GM23338 (cell line): Measurements from ENCODE around the gene DCLK1. TPM values are rescaled to one million over a fixed set of nuclear protein-coding genes. Genes with fewer than 3 reads are reported as not detected.

Source experiments
- ATAC-seq: fragments of 200-7000 bp; cut with Tn5 transposase; 3 replicates; pipeline ENCODE4 v1.9.1; 2020
- DNase-seq: peaks from one replicate; pipeline ENCODE4 v3.0.0-alpha.2; 2015; ENCODE audit warnings: low spot score
- H2AFZ ChIP-seq: fragments of 200-600 bp; sonication (generic); 2 replicates; pipeline ENCODE4 v1.8.0; 2016; ENCODE audit warnings: antibody characterized with exemption, mild to moderate bottlenecking, moderate library complexity
- H3F3A ChIP-seq: fragments of 200-600 bp; sonication (generic); replicated peaks from 2 replicates; pipeline ENCODE4 v1.8.0; 2017; ENCODE audit warnings: antibody characterized with exemption, mixed run types, low read depth
- H3K27ac ChIP-seq: fragments of 200-600 bp; sonication (generic); 2 replicates; pipeline ENCODE4 v1.6.1; 2016; ENCODE audit warnings: low read depth
- H3K27me3 ChIP-seq: fragments of 200-600 bp; sonication (generic); 2 replicates; pipeline ENCODE4 v1.8.0; 2016; ENCODE audit warnings: mild to moderate bottlenecking, mixed run types, moderate library complexity; ENCODE audit not compliant: insufficient read depth
- H3K36me3 ChIP-seq: fragments of 200-600 bp; sonication (generic); 2 replicates; pipeline ENCODE4 v1.8.0; 2016; ENCODE audit warnings: mild to moderate bottlenecking; ENCODE audit not compliant: insufficient read depth
- H3K4me1 ChIP-seq: fragments of 200-600 bp; sonication (generic); 2 replicates; pipeline ENCODE4 v1.8.0; 2016; ENCODE audit warnings: mild to moderate bottlenecking, moderate library complexity; ENCODE audit not compliant: insufficient read depth
- H3K4me2 ChIP-seq: fragments of 200-600 bp; sonication (generic); 2 replicates; pipeline ENCODE4 v1.7.1; 2017; ENCODE audit warnings: mixed run types
- H3K4me3 ChIP-seq: fragments of 200-600 bp; sonication (generic); 2 replicates; pipeline ENCODE4 v1.6.1; 2016; ENCODE audit warnings: mixed run types
- H3K79me2 ChIP-seq: fragments of 200-600 bp; sonication (generic); replicated peaks from 2 replicates; pipeline ENCODE4 v1.8.0; 2017; ENCODE audit warnings: mild to moderate bottlenecking; ENCODE audit not compliant: insufficient read depth
- H3K9me2 ChIP-seq: fragments of 200-600 bp; sonication (generic); 2 replicates; pipeline ENCODE4 v1.8.0; 2017; ENCODE audit not compliant: insufficient read depth
- H4K20me1 ChIP-seq: fragments of 200-600 bp; sonication (generic); replicated peaks from 2 replicates; pipeline ENCODE4 v1.8.0; 2017; ENCODE audit warnings: mild to moderate bottlenecking; ENCODE audit not compliant: insufficient read depth
- H3K27ac Mint-ChIP-seq: 2 replicates; pipeline ENCODE4 v1.8.0; 2020; ENCODE audit warnings: inconsistent platforms, mild to moderate bottlenecking, moderate library complexity, mixed read lengths
- H3K27me3 Mint-ChIP-seq: 3 replicates; pipeline ENCODE4 v1.8.0; 2022; ENCODE audit warnings: low read depth, mild to moderate bottlenecking, moderate library complexity, mixed read lengths, inconsistent platforms; ENCODE audit not compliant: insufficient read depth, poor library complexity
- H3K36me3 Mint-ChIP-seq: 3 replicates; pipeline ENCODE4 v1.8.0; 2021; ENCODE audit warnings: low read depth, mild to moderate bottlenecking, inconsistent platforms, moderate library complexity, mixed read lengths
- H3K4me1 Mint-ChIP-seq: 3 replicates; pipeline ENCODE4 v1.8.0; 2020; ENCODE audit warnings: mild to moderate bottlenecking, inconsistent platforms, mixed read lengths
- H3K4me3 Mint-ChIP-seq: 3 replicates; pipeline ENCODE4 v1.8.0; 2021; ENCODE audit warnings: moderate library complexity, mild to moderate bottlenecking, inconsistent platforms, mixed read lengths
- H3K9me3 Mint-ChIP-seq: 3 replicates; pipeline ENCODE4 v1.8.0; 2020; ENCODE audit warnings: moderate library complexity, mild to moderate bottlenecking, inconsistent platforms, mixed read lengths
- CREB1 ChIP-seq: fragments of 250-450 bp; sonication (Bioruptor Pico); IDR thresholded peaks from 2 replicates; pipeline ENCODE4 v1.5.0; 2020; ENCODE audit warnings: low read depth, mild to moderate bottlenecking, moderate library complexity
- EZH2 ChIP-seq: fragments of 200-600 bp; sonication (generic); IDR thresholded peaks from one replicate; pipeline ENCODE4 v1.8.0; 2017; ENCODE audit warnings: antibody characterized with exemption, mild to moderate bottlenecking, low read depth; ENCODE audit not compliant: unreplicated experiment
- EZH2phosphoT487 ChIP-seq: fragments of 200-600 bp; sonication (generic); IDR thresholded peaks from one replicate; pipeline ENCODE4 v1.8.1; 2018; ENCODE audit warnings: antibody characterized with exemption; ENCODE audit not compliant: unreplicated experiment
- JUNB ChIP-seq: IDR thresholded peaks from one replicate; pipeline ENCODE4 v1.6.1; 2016; ENCODE audit warnings: antibody characterized with exemption; ENCODE audit not compliant: unreplicated experiment
- POLR2AphosphoS5 ChIP-seq: IDR thresholded peaks from 2 replicates; pipeline ENCODE4 v1.6.1; 2016; ENCODE audit warnings: antibody characterized with exemption, low read depth
- ZNF114 ChIP-seq: fragments of 250-450 bp; sonication (Bioruptor Pico); IDR thresholded peaks from 2 replicates; pipeline ENCODE4 v1.5.0; 2020; ENCODE audit warnings: mild to moderate bottlenecking, moderate library complexity
- ZNF331 ChIP-seq: fragments of 250-450 bp; sonication (Bioruptor Pico); IDR thresholded peaks from 2 replicates; pipeline ENCODE4 v1.5.0; 2020; ENCODE audit warnings: low read depth, mild to moderate bottlenecking, moderate library complexity
- polyA plus RNA-seq: library from polyadenylated mRNA; unstranded; fragments of >200 nt; fragmentation: Nextera tagmentation; extraction: Ambion mirVana; gene quantifications from 2 replicates; pipeline ENCODE4 v1.2.1, GENCODE V29; 2016
- total RNA-seq: library from RNA; depleted of rRNA; stranded (reverse); fragments of >200 nt; shearing (Covaris generic); gene quantifications from 2 replicates; pipeline ENCODE4 v1.2.3, GENCODE V29; 2014
- TF ChIP-seq, protein P1 (sequence below): fragments of 250-450 bp; sonication (Bioruptor Pico); IDR thresholded peaks from 2 replicates; pipeline ENCODE4 v1.5.0; 2020; ENCODE audit warnings: mild to moderate bottlenecking, moderate library complexity
- TF ChIP-seq, protein P2 (sequence below), 2 experiments: fragments of 200-600 bp in 1 of 2; sonication (generic) in 1 of 2; conservative IDR thresholded peaks; 2 replicates each; pipeline versions ENCODE4 v1.5.1 to v1.6.1; 2016 to 2017; ENCODE audit warnings: antibody characterized with exemption in 2 of 2, low read depth in 2 of 2, mild to moderate bottlenecking in 2 of 2, moderate library complexity in 1 of 2

DCLK1 gene
- total and polyA plus RNA-seq, 2 experiments from 2014 or later, result 13.1 to 57.7 TPM

DNA sequence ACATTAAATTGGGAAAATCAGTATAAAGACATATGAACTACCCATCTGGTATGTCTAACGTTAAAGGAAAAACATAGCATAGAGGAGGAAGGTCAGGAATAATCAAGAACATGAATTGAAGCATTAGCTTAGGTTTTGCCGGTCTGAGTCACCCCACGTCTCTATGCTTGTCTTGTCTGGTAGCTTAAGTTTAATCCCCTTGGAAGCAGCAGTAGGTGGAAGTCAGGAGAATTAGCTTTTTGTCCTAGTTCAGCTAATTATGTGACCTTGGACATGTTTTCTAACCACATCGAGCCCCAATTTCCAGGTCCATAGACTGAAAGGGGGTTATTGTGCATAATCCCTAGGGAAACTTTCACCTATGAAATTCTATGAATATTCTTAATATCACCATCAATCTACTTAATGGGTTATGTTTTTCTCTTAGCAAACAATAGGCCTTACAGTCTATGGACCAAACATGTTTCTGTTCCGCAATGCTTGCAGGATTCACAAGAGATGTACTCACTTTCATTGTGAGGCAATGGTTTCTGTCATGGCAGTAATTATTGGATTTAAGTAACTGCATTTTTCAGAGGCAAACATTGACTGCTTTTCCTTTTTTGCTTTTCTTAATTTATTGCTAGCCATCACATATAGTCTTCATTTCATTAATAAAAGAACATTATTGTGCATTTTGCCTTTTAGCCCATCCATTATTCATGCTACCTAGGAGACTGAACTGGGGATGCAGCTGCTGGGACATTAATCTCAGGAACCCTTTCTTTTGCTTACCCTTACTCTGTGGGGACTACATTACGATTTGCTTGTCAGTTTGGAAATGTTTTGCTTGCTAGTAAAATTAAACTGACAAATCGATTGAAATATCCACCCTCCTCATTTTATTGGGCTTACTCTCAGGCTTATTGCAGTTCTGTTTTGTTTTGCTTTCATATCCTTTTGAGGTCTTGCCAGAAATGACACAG is 349.9 kb downstream of the DCLK1 start:
- Mint-ChIP-seq H3K27ac (no peak overlapping the region), H3K27me3 (no peaks in the 10 kb centered on the region), H3K9me3 (no peaks in the 10 kb centered on the region), H3K4me1 (peaks cover 4% of the 10 kb centered on the region; the same call in 1 of the 3 replicates), H3K4me3 (no peak overlapping the region), H3K36me3 (no peaks in the 10 kb centered on the region)
- H3K79me2 ChIP-seq, result no peaks in the 10 kb centered on the region
- H2AFZ ChIP-seq, result no peak overlapping the region
- DNase-seq (no peak), ATAC-seq (no peak)
- H3K4me2 ChIP-seq, result no peak overlapping the region
- H3K27ac ChIP-seq, result no peak overlapping the region
- no peaks in the 10 kb centered on the region for H3F3A ChIP-seq
- no peaks in the 10 kb centered on the region for H4K20me1 ChIP-seq
- H3K4me3 ChIP-seq, result no peak overlapping the region
- no peaks in the 10 kb centered on the region for H3K4me1 ChIP-seq
- TF ChIP-seq JUNB (no peak), EZH2 (no peak), POLR2AphosphoS5 (no peak), ZNF114 (CRISPR knock-in tag) (no peak), CREB1 (CRISPR knock-in tag) (no peak), EZH2phosphoT487 (no peak), ZNF331 (no peak)
- TF ChIP-seq, protein P1, sequence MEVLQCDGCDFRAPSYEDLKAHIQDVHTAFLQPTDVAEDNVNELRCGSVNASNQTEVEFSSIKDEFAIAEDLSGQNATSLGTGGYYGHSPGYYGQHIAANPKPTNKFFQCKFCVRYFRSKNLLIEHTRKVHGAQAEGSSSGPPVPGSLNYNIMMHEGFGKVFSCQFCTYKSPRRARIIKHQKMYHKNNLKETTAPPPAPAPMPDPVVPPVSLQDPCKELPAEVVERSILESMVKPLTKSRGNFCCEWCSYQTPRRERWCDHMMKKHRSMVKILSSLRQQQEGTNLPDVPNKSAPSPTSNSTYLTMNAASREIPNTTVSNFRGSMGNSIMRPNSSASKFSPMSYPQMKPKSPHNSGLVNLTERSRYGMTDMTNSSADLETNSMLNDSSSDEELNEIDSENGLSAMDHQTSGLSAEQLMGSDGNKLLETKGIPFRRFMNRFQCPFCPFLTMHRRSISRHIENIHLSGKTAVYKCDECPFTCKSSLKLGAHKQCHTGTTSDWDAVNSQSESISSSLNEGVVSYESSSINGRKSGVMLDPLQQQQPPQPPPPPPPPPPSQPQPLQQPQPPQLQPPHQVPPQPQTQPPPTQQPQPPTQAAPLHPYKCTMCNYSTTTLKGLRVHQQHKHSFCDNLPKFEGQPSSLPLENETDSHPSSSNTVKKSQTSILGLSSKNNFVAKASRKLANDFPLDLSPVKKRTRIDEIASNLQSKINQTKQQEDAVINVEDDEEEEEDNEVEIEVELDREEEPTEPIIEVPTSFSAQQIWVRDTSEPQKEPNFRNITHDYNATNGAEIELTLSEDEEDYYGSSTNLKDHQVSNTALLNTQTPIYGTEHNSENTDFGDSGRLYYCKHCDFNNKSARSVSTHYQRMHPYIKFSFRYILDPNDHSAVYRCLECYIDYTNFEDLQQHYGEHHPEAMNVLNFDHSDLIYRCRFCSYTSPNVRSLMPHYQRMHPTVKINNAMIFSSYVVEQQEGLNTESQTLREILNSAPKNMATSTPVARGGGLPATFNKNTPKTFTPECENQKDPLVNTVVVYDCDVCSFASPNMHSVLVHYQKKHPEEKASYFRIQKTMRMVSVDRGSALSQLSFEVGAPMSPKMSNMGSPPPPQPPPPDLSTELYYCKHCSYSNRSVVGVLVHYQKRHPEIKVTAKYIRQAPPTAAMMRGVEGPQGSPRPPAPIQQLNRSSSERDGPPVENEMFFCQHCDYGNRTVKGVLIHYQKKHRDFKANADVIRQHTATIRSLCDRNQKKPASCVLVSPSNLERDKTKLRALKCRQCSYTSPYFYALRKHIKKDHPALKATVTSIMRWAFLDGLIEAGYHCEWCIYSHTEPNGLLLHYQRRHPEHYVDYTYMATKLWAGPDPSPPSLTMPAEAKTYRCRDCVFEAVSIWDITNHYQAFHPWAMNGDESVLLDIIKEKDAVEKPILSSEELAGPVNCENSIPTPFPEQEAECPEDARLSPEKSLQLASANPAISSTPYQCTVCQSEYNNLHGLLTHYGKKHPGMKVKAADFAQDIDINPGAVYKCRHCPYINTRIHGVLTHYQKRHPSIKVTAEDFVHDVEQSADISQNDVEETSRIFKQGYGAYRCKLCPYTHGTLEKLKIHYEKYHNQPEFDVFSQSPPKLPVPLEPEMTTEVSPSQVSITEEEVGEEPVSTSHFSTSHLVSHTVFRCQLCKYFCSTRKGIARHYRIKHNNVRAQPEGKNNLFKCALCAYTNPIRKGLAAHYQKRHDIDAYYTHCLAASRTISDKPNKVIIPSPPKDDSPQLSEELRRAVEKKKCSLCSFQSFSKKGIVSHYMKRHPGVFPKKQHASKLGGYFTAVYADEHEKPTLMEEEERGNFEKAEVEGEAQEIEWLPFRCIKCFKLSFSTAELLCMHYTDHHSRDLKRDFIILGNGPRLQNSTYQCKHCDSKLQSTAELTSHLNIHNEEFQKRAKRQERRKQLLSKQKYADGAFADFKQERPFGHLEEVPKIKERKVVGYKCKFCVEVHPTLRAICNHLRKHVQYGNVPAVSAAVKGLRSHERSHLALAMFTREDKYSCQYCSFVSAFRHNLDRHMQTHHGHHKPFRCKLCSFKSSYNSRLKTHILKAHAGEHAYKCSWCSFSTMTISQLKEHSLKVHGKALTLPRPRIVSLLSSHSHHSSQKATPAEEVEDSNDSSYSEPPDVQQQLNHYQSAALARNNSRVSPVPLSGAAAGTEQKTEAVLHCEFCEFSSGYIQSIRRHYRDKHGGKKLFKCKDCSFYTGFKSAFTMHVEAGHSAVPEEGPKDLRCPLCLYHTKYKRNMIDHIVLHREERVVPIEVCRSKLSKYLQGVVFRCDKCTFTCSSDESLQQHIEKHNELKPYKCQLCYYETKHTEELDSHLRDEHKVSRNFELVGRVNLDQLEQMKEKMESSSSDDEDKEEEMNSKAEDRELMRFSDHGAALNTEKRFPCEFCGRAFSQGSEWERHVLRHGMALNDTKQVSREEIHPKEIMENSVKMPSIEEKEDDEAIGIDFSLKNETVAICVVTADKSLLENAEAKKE (CRISPR knock-in tag), result no peak
- TF ChIP-seq, protein P2, sequence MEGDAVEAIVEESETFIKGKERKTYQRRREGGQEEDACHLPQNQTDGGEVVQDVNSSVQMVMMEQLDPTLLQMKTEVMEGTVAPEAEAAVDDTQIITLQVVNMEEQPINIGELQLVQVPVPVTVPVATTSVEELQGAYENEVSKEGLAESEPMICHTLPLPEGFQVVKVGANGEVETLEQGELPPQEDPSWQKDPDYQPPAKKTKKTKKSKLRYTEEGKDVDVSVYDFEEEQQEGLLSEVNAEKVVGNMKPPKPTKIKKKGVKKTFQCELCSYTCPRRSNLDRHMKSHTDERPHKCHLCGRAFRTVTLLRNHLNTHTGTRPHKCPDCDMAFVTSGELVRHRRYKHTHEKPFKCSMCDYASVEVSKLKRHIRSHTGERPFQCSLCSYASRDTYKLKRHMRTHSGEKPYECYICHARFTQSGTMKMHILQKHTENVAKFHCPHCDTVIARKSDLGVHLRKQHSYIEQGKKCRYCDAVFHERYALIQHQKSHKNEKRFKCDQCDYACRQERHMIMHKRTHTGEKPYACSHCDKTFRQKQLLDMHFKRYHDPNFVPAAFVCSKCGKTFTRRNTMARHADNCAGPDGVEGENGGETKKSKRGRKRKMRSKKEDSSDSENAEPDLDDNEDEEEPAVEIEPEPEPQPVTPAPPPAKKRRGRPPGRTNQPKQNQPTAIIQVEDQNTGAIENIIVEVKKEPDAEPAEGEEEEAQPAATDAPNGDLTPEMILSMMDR (conservative IDR thresholded peaks at IDR 0.05; ENCODE audit: low read depth in 2 of 2), result no peak
- peaks cover 10% of the 10 kb centered on the region for H3K9me2 ChIP-seq
- H3K27me3 ChIP-seq, result no peaks in the 10 kb centered on the region
- no peaks in the 10 kb centered on the region for H3K36me3 ChIP-seq
